Kidney glomerular epithelial cell (primary cell): ENCODE results near the gene ZNF534.
A peak's percentile ranks its signal among the peaks of the same experiment; 100 is the strongest.
"Not testable (repeated sequence)": the region's sequence is repeated elsewhere in the genome, so short reads cannot be mapped to it uniquely, and the experiment has no call there.

ENCODE experiments used
- DNase-seq: peaks from one replicate; lab custom pipeline; 2025; lab: John Stamatoyannopoulos, UW

ZNF534 gene

GRCh38 chr19:52428937-52429336, at the start of gene ZNF534:
ZNF534 (plus strand) TSS chr19:52429148; CDS start chr19:52431475, 2,327 bp downstream.
- DNase-seq, result no peak

- DNase-seq, result no peak
These were observed 37.8 kb upstream of the ZNF534 start for GRCh38 chr19:52391135-52391534.

- DNase-seq, result peak; percentile 66
These were observed 31.5 kb upstream of the ZNF534 start, which contains the start of gene ZNF528 for GRCh38 chr19:52397310-52398080. ZNF528 (plus strand) TSS chr19:52397849; CDS start chr19:52402014, 4,165 bp downstream.

DNA sequence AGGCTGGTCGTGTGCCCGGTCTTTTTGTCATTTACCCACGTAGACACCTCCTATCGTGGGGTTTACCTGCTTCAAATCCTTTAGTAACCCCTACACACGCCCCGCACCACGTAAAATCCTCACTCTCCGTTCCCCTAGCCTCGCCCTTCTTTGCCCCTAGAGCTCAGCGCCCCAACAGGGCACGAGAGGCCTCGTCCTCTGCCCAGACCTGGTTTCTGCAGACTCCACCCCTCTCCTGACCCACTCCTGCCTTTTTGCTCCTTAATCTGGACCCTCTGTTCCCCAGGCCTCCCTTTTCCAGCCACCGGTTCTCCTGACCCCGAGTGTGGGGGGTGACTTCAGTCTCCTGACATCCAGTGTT, 30.9 kb upstream of the ZNF534 start:
- no peak for DNase-seq

DNA sequence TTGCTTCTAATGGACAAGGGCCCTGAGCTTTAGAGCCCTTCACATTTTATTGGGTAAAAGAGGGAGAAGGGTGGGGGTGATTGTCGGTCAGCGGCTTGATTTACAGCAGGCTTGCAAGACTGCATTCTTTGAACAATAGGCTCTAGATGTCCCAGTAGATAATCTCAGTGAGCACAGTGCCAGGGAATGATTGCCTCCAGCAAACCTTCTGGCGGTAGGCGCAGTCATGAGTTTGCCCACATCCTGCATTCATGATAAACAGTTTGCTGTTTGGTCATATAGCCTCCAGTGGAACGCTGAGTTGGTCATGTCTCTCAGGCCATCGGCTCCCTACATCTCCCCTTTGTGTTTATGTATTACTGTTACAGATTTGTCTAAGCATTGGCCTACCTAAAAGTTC, 18.7 kb upstream of the ZNF534 start:
- DNase-seq, result no peak

DNA sequence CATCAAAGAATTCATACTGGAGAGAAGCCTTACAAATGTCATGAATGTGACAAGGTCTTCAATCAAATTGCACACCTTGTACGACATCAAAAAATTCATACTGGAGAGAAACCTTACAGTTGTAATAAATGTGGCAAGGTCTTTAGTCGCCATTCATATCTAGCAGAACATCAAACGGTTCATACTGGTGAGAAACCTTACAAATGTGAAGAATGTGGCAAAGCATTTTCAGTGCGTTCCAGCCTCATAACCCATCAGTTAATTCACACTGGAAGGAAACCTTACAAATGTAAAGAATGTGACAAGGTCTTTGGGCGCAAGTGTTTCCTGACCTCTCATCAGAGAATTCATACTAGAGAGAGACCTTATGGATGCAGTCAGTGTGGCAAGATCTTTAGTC, 13.2 kb upstream of the ZNF534 start:
- DNase-seq, result no peak

DNA sequence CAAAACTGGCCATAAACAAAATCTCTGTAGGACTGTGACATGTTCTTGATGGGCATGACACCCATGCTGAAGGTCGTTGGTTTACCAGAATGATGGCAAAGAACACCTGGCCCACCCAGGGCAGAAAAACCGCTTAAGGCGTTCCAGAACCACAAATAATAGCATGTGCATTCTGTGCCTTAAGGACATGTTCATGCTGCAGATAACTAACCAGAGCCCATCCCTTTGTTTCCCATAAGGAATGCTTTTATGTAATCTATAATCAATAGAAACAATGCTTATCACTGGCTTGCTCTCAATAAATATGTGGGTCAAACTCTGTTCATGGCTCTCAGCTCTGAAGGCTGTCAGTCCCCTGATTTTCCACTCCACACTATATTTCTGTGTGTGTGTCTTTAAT, 13.2 kb downstream of the ZNF534 start:
- no peak for DNase-seq

DNA sequence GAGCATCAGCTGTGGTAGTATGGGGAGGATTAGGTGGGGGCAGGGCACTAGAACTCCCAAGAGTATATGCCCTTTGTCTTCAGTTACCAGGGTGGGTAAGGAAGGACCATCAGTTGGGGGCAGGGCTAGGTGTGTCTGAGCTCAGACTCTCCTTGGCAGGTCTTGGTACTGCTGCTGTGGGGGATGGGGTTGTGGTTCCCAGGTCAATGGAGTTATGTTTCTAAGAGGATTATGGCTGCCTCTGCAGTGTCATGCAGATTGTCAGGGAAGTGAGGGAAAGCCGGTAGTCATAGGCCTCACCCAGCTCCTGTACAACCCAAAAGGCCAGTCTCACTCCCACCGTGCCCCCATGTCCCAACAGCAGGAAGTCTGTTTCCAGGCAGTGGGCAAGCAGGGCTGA, 15.6 kb downstream of the ZNF534 start:
- DNase-seq, result no peak

DNA sequence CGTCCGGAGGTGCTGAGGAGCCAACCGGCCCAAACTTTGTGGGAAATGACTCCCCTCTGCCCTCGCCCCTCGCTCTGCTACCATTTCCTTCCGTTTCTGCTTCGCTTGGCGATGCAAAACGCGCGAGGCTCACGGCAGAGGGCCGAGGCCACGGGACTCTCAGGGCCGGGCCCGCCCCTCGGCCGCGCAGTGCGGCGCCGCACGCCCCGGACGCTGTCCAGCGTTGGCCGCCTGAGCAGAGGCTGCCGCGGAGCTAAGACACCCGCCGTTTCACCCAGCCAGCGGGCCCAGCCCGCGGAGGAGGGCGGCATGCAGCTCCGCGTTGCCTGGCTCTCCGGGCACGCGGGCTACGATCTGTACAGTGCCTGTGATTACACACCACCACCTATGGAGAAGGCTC, 22.3 kb downstream of the ZNF534 start:
- no peak for DNase-seq

- peak; percentile 25 for DNase-seq
These were observed 24.6 kb downstream of the ZNF534 start, which contains the start of gene ZNF578 for GRCh38 chr19:52453324-52454094. ZNF578 (plus strand) TSS chr19:52453553; CDS start chr19:52501846, 48,293 bp downstream.

DNA sequence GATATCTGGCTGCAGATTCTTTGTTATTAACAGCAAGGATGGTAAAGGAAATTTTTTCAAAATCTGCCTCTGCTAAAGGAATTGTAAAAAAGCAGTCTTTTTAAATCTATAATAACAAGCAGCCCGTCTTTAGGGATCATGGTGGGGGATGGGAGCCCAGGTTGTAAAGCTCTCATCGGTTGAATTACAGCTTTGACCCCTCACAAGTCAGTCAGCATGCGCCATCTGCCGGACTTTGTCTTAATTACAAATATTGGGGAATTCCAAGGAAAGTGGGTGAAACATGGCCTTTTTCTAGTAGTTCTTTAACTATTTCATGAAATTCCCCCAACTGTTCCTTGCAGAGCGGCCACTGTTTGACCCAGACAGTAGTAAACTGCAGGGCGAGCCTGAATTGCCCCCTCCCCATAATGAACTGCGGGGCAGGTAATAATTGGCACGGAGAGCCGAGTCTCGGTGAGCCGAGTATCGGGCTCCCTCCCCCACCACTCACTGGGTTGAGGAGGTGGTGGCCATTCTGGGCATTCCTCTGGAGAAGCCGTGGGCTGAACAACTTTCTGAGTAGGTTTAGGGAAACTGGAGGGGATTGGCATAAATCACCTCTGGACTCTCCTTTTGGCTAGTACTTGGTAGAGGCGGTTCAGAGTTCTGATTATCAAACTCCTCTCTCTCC, 36.0 kb downstream of the ZNF534 start:
- no peak for DNase-seq

- no peak for DNase-seq
These were observed 44.9 kb downstream of the ZNF534 start for GRCh38 chr19:52473655-52474350.

GRCh38 chr19:52474351-52475127, 45.6 kb downstream of the ZNF534 start:
- DNase-seq, result no peak

DNA sequence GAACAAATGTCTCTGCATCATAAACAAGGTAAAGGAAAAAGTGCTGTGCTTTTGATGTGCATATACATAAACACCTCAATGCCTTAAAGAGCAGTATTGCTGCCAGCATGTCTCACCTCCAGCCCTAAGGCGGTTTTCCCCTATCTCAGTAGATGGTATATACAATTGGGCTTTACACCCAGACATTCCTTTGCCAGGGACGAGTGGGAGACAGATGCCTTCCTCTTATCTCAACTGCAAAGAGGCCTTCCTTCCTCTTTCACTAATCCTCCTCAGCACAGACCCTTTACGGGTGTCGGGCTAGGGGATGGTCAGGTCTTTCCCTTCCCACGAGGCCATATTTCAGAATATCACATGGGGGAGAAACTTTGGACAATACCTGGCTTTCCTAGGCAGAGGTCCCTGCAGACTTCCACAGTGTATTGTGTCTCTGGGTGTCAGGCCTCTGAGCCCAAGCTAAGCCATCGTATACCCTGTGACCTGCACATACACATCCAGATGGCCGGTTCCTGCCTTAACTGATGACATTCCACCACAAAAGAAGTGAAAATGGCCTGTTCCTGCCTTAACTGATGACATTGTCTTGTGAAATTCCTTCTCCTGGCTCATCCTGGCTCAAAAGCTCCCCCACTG, 55.3 kb downstream of the ZNF534 start:
- DNase-seq, result not testable (repeated sequence)

GRCh38 chr19:52485064-52485463, 56.1 kb downstream of the ZNF534 start:
- DNase-seq, result not testable (repeated sequence)

GRCh38 chr19:52485561-52486240, 56.8 kb downstream of the ZNF534 start:
- DNase-seq, result not testable (repeated sequence)

GRCh38 chr19:52492201-52492993, 63.4 kb downstream of the ZNF534 start:
- DNase-seq, result no peak

GRCh38 chr19:52492994-52493470, 64.1 kb downstream of the ZNF534 start:
- DNase-seq, result no peak

GRCh38 chr19:52494518-52494917, 65.6 kb downstream of the ZNF534 start:
- DNase-seq, result no peak
